MCF 10A (cell line): ENCODE data around the gene DDC. TPM values are rescaled to one million over a fixed set of nuclear protein-coding genes. Genes with fewer than 3 reads are reported as not detected.

Source experiments
- BruUV-seq: library from RNA; stranded (reverse); fragments of 400-500 nt; replicated peaks from 2 replicates; lab custom pipeline; 2021; lab: Mats Ljungman, UMichigan
- CTCF ChIA-PET: fragments of 300-600 bp; sonication (Branson Sonifier 250); formaldehyde crosslinking; extraction: SDS; loops from one replicate; lab custom pipeline; 2021; ENCODE audit warnings: antibody characterized with exemption, inconsistent platforms; lab: Yijun Ruan, JAX
- POLR2A ChIA-PET: fragments of 300-600, 350-650 bp; sonication (Branson Sonifier 250); formaldehyde crosslinking; extraction: SDS; loops from one replicate; lab custom pipeline; 2020; ENCODE audit warnings: antibody characterized with exemption, inconsistent platforms; lab: Yijun Ruan, JAX
- DNase-seq: peaks from one replicate; pipeline ENCODE4 v3.0.0-alpha.2; 2018; ENCODE audit not compliant: unreplicated experiment
- H3K27ac Mint-ChIP-seq: one replicate; pipeline ENCODE4 v1.8.0; 2022; ENCODE audit warnings: mild to moderate bottlenecking, low read depth, mixed read lengths; ENCODE audit not compliant: unreplicated experiment
- H3K27me3 Mint-ChIP-seq: one replicate; pipeline ENCODE4 v1.8.0; 2022; ENCODE audit warnings: mixed read lengths; ENCODE audit not compliant: insufficient read depth, unreplicated experiment
- H3K36me3 Mint-ChIP-seq: one replicate; pipeline ENCODE4 v1.8.0; 2022; ENCODE audit warnings: mild to moderate bottlenecking, moderate library complexity, mixed read lengths; ENCODE audit not compliant: insufficient read depth, unreplicated experiment
- H3K4me1 Mint-ChIP-seq: one replicate; pipeline ENCODE4 v1.8.0; 2022; ENCODE audit warnings: mixed read lengths; ENCODE audit not compliant: insufficient read depth, unreplicated experiment
- H3K4me3 Mint-ChIP-seq: one replicate; pipeline ENCODE4 v1.8.0; 2022; ENCODE audit warnings: mild to moderate bottlenecking, moderate library complexity, mixed read lengths; ENCODE audit not compliant: unreplicated experiment
- H3K9me3 Mint-ChIP-seq: one replicate; pipeline ENCODE4 v1.8.0; 2022; ENCODE audit warnings: mixed read lengths; ENCODE audit not compliant: unreplicated experiment
- intact Hi-C: fragments of 100-400 bp; cut with micrococcal nuclease; formaldehyde crosslinking; loops from 2 replicates; pipeline ENCODE4 v1.14.1; 2022
- total RNA-seq: library from RNA; stranded (reverse); gene quantifications from 2 replicates; pipeline ENCODE4 v1.2.3, GENCODE V29; 2022
- TF ChIP-seq, protein P1 (sequence below): fragments of 200-600 bp; IDR thresholded peaks from one replicate; pipeline ENCODE4 v1.8.0; 2022; ENCODE audit warnings: antibody characterized with exemption, mild to moderate bottlenecking; ENCODE audit not compliant: unreplicated experiment

The DDC gene
- total RNA-seq, 1 experiment from 2014 or later = 0.79 TPM

DNA sequence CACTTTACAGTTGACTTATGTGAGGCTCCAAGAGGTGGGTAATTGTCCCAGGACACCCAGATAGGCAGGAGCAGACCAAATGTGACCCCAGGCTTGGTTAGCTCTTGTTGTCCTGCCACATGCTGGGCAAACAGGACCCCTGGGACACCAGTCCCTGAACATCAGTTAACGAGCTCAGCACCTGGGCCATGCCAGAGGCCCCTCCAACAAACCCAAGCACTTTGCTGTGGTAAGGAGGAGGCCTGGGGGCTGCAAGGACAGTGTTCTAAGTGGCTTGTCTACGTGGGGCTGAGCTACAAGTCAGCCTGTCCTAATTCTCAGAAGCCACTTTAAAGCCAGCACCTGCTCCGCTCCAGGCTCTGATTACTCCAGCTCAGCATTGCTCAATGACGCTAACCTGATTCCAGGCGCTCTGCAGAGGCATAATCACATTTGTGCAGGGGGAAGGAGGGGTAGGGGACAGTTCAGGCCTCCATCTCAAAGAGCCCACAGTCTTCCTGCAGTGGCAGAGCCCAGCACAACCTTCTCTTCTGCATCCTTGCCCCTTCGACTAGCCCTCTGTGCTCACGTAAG lies 57.2 kb downstream of the DDC start:
- Mint-ChIP-seq H3K4me1 (peaks cover 28% of the 10 kb centered on the region), H3K36me3 (no peaks in the 10 kb centered on the region), H3K27ac (no peak overlapping the region), H3K27me3 (no peaks in the 10 kb centered on the region), H3K4me3 (no peak overlapping the region), H3K9me3 (no peaks in the 10 kb centered on the region)
- CTCF ChIA-PET = no interaction called here
- DNase-seq = no peak
- intact Hi-C loops = no loop called here
- POLR2A ChIA-PET = no interaction called here
- BruUV-seq = no TSS peak
- TF ChIP-seq, protein P1, sequence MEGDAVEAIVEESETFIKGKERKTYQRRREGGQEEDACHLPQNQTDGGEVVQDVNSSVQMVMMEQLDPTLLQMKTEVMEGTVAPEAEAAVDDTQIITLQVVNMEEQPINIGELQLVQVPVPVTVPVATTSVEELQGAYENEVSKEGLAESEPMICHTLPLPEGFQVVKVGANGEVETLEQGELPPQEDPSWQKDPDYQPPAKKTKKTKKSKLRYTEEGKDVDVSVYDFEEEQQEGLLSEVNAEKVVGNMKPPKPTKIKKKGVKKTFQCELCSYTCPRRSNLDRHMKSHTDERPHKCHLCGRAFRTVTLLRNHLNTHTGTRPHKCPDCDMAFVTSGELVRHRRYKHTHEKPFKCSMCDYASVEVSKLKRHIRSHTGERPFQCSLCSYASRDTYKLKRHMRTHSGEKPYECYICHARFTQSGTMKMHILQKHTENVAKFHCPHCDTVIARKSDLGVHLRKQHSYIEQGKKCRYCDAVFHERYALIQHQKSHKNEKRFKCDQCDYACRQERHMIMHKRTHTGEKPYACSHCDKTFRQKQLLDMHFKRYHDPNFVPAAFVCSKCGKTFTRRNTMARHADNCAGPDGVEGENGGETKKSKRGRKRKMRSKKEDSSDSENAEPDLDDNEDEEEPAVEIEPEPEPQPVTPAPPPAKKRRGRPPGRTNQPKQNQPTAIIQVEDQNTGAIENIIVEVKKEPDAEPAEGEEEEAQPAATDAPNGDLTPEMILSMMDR = no peak

DNA sequence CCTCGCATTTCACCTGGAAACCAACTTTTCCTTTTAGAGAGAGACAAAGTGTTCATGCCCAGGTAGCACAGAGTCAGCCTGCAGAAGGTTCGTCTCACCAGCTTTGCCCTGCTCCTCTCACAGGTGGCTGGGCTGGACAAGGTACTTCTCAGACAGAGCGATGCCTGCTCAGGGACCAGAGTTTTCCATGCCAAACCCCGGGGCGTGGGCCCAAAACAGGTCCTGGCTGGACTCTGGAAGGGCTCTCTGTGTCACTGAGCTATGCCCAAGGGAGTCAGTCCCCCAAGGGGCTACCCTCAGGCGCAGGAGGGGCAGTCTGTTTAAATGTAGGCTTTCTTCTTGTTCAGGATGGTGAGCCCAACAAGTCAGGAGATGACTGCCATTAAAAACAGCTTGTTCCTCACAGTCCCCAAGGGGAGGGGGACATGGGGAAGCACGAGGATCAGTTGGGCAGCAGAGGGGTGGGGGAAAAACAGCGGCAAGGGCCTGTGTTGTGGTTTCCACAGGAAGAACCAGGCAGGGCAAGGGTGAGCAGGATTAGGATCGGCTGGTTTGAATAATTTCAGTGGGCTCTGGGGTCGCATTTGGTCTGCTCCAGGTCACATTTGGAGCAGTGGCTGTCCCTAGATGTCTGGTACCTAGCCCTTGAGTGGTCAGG lies 59.5 kb downstream of the DDC start:
- Mint-ChIP-seq H3K4me3 (no peak overlapping the region), H3K4me1 (peaks cover 47% of the 10 kb centered on the region), H3K27ac (peak overlapping the region; percentile 49), H3K36me3 (no peaks in the 10 kb centered on the region), H3K9me3 (no peaks in the 10 kb centered on the region), H3K27me3 (no peaks in the 10 kb centered on the region)
- no TSS peak for BruUV-seq
- TF ChIP-seq, protein P1 = no peak
- CTCF ChIA-PET = interaction anchor here (0.6 kb wide), 1 partner anchor 24 kb away, joined by 4 read pairs; no protein-coding TSS in a partner anchor
- no peak for DNase-seq
- POLR2A ChIA-PET = no interaction called here
- intact Hi-C loops = no loop called here

DNA sequence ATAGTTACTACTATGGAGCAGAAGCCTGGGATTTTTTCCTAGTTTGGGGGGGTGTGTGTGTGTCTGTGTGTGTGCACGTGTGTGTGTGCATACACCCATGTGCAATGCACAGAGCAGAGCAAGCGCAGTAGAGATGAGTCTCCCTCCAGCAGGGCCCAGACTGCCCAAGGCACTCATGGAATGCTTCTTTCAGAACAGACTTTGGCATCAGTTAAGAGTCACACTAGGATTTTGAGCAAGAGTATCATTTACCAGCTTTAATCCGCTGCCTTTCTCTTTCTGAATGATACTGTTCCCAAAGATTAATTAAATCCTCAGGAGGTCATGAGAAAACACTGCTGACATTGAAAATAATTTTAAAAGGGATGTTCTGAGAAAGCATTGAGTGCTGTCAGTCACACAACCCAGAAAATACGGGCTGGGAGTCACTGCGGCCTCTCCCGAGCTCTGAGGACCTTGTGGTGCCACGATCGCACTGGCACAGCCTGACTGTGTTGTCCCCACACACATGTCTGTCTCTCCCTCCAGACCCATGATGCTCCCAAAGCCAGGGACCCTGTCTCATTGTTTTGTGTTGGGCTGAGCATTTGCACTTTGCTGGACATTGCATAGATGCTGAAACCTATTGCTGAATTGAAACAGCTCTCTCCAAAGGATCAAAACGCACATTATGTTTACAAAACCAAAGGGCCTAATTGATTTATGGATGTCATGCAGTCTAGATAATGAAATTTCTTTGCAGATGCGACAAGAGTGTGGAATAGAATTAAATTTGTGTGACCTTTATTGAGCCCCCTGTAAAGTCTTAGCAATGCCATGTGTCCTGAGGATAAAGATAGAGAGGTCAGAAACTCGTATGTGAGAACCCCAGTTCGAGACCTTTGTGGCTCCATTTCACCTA lies 60.3 kb downstream of the DDC start:
- BruUV-seq = no TSS peak
- H3K9me3 Mint-ChIP-seq = no peaks in the 10 kb centered on the region
- H3K36me3 Mint-ChIP-seq = no peaks in the 10 kb centered on the region
- TF ChIP-seq, protein P1 = no peak
- no peak overlapping the region for H3K4me3 Mint-ChIP-seq
- POLR2A ChIA-PET = interaction anchor here (1.0 to 3.5 kb wide), 3 partner anchors 9 to 27 kb away, joined by 3 to 31 read pairs (median 29); no protein-coding TSS in a partner anchor
- H3K4me1 Mint-ChIP-seq = peaks cover 51% of the 10 kb centered on the region
- H3K27me3 Mint-ChIP-seq = no peaks in the 10 kb centered on the region
- no peak for DNase-seq
- H3K27ac Mint-ChIP-seq = no peak overlapping the region
- CTCF ChIA-PET = interaction anchor here (0.6 to 5.3 kb wide), 2 partner anchors 24 to 37 kb away, joined by 4 to 27 read pairs; no protein-coding TSS in a partner anchor
- intact Hi-C loops = loop anchor here (5.0 kb wide), 1 partner anchor 32 kb away; no protein-coding TSS in a partner anchor
